ENCODE data around the gene GSX2. TPM values are rescaled to one million over a fixed set of nuclear protein-coding genes. Genes with fewer than 3 reads are reported as not detected.

The GSX2 gene
- total RNA-seq: not detected in 2 replicates

GRCh38 chr4:54099748-54100574 lies at the start of gene GSX2:
Gene GSX2, plus strand, starts transcription at chr4:54100163. Its CDS starts 182 bp downstream, at chr4:54100345.

GRCh38 chr4:54064317-54065111 lies 35.4 kb upstream of the GSX2 start, which contains the start of gene CHIC2:
Gene CHIC2, minus strand, starts transcription at chr4:54064605. Its CDS starts 305 bp downstream, at chr4:54064300.

Other genes starting within 250 kb of the GSX2 start
- gene CHIC2, start 35.6 kb upstream of the GSX2 start, total RNA-seq: 57.9 and 63.4 TPM in 2 replicates
- gene PDGFRA, start 129.1 kb downstream of the GSX2 start, total RNA-seq: 636 and 742 TPM in 2 replicates